ENCODE results near the gene GP2.

DNA sequence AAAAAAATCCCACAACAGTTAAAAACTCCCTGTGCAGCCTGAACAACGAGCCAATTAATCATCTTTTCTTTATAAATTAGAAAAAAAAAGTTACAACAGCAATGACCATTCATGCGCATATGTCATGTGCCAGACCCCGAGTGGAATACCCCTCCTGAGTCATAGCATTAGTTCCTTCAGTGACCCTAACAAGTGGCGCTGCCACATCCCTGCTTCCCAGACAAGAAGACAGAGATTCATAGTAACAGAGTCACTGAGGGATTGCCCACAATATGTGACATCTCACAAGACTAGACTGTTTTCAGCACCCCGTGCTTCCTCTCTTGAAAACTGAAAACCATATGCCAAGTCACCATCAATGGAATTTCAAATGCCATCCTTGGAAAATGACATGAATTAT is 17.3 kb upstream of the GP2 start:
- TF ChIP-seq CTCF (IDR thresholded peaks at IDR 0.05) (no peak), POLR2A (IDR thresholded peaks at IDR 0.05) (no peak)
